GM18868 (cell line): ENCODE data around the gene ALX3.

Experiments used
- ATAC-seq: cut with Tn5 transposase; IDR thresholded peaks from one replicate; pipeline ENCODE4 v1.9.1; 2021; ENCODE audit warnings: mild to moderate bottlenecking, moderate library complexity; ENCODE audit not compliant: unreplicated experiment

Gene ALX3

DNA sequence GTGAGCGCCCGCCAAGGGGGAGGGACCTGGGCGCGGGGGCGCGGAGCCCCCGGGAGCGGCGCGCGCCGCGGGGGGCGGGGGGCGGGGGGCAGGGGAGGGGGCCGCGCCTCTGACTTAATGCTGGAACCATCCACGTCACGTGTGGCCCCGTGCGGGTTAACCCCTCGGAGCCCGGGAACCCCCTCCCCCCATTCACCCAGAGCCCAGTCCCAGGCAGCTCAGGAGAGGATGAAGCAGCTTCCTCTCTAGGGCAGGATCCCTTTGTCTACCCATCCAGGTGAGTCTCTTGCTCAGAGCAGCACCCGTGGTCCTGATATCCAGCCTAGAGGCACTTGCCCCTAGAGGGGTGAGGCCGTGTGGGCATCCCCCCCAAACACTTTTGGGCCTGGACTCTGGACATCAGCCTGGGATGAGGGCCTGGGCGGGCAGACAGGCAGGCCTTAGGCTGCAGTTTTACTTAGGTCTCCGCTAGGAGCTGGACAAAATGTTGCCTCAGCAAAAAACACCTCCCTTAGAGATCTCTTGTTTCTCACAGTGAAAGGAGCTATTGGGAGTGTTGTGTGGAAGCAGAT is at the start of gene ALX3:
Gene ALX3 (minus strand): TSS at position 2 of the 572 bp plus-strand sequence. CDS start 60 bp downstream, outside the sequence.
- ATAC-seq, result no peak

DNA sequence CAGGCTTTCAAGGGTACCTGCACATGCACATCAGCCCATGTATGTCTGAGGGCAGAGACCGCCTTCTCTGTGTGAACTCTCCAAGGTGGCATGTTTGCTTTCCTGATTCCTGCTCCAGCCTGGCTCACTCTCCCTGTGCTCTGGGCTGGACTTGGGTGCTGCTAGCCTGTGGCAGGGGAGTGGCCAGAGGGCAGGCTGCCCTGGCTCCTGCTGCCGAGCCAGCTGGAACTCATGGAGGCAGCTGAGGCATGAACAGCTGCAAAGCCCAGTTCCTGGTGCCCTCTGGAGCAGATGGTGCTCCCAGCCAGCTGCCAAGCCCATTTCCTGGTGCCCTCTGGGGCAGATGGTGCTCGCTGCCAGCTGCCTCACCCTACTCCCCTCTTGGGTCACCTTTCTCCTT is 49.4 kb upstream of the ALX3 start:
- no peak for ATAC-seq

DNA sequence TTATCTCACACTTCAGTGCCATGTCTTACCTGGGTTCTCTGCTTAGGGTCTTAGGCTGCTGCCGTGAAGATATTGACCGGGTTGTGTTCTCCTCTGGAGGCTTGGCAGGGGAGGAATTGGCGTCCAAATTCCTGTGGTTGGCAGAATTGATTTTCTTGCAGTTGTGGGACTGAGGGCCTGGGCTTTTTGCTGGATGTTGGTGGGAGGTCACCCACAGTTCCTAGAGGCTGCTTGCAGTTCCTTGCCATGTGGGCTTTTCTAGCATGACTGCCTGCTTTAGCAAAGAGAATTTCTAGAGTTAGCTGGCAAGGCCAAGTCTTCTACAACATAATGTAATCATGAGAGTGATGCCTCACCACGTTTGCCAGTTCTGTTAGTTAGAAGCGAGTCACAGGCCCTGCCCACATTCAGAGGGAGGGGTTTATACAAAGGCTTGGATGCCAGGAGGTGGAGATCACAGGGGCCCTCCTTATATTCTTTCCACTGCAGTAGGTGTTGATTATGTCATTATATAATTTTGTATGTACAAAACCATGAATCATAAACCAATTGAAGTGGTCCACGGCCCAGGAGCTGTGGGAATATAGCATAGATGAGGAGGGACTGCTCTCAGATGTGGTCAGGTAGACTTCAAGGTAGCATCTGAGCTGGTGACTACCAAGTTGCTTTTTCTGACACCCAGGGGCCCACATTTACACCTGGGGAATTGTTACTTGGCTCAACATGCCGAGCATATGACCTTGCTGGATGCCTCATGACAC is 48.3 kb upstream of the ALX3 start:
- ATAC-seq, result no peak

DNA sequence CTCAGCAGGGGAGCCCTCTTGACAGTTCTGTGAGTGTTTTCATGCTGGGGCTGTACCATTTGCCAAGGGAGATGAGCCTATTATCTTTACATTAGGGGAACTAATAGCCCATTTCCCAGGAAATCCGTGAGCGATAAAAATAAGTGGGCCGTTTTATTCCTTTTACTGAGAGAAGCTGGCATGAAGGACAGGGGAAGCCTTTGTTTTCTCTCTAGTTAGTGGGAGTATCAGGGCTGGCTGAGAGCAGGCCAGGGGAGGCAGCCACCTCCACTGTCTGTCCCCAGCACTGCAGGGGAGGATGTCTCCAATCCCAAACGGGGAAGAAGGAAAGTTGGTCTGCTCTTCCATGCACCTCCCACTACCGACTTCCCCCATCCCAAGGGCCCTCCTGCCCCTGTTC is 44.3 kb upstream of the ALX3 start:
- no peak for ATAC-seq

DNA sequence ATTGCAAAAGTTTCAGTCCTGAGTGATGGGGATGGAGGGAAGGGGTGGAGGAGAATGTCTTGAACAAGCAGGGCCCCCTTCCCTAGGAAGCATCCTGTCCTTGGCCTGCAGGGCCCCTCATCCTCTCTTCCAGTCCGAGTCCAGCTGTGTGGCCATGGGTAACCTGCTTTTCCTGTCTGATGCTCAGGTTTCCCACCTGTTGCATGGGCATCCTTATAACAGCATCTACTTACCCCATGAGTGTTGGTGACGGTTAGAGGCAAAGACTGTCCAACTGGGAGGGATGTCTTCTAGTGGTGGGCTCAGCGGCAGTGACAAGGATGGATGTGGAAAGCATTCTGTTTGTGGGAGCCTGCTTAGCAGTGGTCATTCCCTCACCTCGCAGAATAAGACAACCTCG is 43.7 kb upstream of the ALX3 start:
- no peak for ATAC-seq

DNA sequence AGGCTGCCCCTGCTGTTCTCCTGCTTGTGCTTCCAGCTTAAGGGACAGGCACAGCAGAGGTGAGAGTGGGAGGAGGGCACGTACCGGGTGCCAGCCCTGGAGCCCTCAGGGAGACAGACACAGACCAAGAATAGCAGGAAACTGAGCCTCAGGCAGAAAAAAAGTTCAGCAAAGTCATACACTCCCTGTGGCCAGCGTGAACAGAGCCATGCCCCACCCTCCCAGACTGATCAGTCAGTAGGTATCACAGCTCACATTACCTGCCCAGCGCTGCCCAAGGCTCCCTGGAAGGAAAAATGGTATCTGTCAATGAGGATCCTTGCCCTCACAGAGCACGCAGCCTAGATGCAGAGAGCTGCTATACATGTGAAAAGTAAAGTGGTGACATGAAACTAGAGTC is 43.1 kb upstream of the ALX3 start:
- ATAC-seq, result no peak

DNA sequence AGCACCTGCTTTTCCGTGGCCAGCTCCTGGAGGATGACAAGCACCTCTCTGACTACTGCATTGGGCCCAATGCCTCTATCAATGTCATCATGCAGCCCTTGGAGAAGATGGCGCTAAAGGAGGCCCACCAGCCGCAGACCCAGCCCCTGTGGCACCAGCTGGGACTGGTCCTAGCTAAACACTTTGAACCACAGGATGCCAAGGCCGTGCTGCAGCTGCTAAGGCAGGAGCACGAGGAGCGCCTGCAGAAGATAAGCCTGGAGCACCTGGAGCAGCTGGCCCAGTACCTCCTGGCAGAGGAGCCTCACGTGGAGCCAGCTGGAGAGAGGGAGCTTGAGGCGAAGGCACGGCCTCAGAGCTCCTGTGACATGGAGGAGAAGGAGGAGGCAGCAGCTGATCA is 42.2 kb upstream of the ALX3 start:
- ATAC-seq, result no peak

DNA sequence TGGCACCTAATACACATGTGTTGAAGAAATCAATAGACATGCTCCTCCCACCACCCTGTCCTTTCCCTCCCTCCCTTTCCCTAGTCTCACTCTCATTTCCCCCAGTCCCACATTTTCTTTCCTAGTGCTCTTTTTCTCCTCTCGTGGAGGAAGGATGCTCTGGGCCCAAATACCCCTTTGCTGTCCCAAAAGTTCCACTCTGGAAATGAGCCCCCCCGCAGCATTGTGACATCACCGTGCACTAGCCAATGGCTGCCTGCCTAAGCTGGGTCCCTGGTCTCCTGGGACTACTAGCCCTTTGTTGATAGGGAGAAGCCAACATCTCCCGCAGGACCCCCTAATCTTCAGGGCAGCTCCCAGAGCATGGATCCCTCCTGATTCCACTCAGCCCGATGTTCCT is 41.7 kb upstream of the ALX3 start, which contains the start of gene UBL4B:
Gene UBL4B (plus strand): TSS at position 301 of the 400 bp plus-strand sequence. CDS start 92 bp downstream, at position 393.
- ATAC-seq, result no peak

DNA sequence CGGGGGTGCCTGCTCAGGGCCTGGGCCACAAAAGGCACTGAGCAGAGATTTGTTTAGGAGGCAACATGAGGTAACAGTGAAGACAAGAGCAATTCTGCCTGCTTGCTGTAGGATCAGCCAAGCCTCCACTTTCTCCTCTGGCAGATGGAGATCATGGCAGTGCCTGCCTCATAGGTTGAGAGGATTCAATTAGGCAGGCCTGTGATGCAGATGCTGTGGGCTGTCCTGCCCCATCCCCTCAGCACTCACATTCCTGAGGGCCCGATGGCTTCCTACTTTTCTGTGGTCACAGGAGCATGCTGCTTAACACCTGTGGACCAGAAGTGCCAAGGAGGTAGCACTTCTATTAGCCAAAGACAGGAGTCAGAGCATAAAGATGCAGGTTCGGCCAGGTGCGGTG is 40.6 kb upstream of the ALX3 start:
- ATAC-seq, result no peak

DNA sequence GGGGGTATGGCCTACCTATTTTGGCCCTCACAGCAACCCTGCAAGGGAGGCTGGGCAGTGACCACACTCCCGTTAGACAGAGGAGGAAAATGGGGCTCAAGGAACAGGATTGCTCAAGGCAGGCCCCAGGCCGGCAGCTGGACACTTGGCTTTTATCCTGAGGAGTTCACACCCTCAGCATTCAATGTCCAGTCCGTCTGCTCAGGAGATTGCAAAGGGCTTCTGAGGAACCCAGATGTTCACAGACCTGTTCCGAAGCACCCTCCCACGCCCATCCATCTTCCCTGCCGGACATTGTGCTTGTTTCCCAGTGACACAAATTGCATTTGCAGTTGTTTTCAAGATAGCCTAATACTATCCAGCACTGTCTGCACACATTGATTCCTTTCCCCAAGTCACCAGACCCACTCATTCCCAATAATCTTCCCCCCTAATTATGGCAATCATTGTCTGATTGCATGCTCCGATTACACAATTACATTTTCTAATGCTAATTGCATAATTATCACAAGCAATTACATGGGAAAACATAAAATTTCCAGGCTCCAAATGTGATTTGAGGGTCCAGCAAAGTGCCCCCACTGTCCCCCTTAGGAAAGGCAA is 37.5 kb upstream of the ALX3 start:
- no peak for ATAC-seq

DNA sequence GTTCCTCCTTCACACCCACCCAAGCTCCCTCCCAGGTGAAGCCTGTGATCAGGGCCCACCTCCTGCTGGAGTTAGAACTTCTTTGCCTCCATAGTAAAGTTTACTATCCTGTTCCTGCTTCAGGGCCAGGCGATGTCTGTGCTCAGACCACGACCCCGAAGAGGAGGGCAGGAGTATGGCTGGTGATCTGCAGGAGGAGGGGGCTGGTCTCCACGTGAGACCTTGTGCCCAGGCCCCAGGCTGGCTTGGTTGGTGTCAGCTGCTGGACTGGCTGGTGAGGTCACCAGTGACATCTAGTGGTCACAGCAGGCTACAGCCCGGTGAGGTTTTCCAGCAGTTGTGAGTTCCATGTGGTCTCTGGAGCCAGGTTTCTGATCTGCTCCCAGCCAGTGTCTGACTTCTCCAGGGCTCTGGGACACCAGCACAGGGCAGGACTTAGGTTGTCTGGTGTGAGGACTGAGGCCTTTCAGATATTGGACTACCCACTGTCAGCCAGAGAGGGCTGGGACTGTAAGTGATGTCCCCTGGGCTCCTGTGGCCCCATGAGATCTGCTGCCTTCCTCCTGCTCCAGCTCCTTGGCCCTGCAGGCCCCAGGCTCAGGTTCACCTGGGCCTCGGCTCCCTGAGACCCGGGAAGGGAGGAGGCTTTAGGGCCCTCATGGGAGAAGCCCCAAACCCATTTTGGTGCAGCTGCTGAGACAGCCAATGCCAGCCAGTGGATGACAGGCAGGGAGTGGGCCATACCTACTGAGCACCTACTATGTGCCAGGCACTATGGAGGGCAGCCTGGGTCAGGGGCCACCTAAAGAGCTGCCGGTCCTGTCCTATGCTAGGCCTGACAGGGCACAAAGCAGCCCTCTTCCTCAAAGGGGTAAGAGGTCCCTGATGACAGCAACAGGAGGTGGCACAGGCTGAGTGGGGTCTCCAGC is 35.8 kb upstream of the ALX3 start:
- ATAC-seq, result peak; percentile 67

DNA sequence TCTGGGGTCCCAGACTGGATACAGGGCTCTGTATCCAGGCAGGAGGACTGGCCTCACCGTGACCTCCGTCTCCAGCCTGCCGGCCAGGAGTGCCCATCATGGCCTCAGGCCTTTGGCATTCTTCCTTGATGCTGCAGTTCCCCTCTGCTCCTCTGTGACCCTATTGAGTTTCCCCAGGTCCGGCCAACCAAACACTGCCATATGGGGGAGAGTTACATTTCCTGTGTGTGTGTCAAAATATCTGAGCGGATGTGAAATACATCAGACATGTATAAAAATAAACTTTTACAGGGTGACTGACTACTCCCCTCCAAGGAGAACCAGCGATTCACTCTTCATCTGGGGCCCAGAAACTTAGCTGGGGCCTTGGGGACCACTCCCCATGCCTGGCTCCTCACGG is 31.6 kb upstream of the ALX3 start:
- no peak for ATAC-seq

DNA sequence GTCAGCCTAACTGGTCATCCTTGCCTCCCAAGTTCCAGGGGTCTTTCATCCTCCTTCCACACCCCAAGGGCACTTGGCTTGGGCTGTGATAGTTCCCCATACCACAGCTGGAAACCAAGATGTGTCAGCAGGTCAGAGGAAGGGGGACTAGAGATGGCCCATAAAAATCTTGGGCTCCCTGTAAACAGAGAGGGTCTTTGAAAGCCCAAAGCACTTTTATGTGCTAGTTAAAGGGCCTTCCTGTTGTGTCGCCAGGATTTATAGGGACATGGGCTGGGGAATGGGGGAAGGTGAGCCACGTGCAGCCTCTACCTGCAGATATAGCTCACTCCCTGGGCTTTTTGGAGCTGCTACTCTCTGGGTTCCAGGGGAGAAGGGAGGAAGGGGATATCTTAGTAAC is 29.9 kb upstream of the ALX3 start:
- ATAC-seq, result no peak

DNA sequence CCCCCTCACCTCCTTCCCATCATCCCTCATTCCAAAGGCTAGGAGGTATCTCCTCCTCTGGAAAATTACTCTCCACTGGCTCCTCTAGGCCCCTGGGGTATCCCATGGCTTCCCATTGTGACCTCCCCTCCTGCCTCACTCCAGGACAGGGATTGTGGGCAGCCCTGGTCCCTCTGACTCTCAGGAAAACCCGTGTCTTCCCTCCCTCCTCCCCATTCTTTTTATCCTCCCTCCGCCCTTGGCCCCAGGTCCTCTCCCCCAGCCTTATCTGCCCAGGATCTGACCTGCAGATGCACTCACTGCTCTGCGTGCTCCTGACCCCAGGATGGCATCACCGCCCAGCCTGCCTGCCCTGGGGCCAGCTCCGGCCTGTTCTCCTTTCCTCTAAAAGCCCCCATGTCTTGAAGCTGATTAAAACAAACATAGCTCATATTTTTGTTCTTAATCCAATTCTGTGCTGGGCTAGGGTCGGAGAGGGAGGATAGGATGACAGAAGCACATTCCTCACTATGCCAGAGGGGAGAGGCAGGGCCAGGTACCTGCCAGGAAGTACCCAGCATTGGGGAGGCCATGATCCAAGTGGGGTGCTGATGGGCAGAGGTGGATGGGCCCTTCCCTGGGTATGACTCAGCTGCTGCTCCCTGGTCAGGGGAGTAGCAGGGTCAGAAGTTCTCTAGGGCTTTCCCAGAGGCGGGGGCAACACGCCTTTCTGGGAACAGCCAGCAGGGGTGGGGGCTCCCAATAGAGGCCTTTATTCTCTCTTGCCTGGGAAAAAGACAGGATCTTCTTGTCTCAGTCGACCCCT is 28.0 kb upstream of the ALX3 start:
- ATAC-seq, result no peak

DNA sequence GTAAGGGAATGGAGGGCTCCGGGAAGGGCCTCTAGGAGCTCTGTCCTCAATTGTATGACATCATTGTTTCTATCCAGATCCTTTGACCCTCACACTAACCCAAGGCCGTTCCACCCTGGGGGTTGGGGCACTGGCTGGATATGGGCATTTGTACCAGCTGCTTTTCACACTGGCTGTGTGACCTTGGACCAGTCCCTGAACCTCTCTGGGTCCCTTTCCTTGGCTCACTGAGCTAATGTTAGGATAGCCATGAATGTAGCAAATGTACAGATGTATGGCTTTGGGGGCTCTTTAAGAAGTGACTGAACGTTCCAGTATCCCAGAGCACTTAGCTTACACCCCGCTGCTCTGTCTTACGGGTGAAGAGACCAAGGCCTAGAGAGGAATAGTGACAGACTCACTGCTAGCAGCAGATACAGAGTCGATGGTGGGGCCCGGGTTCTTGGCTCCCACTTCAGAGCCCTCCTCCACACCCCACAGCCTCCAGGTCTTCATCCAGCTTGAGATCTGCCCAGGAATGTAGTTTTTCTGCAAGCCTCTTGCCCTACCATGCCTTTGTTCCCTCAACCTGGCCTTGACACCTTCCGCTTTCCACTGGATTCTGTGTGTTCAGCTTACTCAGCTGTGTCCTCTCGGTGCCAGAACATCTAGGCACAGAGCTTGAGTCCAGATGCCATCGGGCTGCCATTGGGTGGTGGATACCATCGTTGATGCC is 27.2 kb upstream of the ALX3 start:
- no peak for ATAC-seq

DNA sequence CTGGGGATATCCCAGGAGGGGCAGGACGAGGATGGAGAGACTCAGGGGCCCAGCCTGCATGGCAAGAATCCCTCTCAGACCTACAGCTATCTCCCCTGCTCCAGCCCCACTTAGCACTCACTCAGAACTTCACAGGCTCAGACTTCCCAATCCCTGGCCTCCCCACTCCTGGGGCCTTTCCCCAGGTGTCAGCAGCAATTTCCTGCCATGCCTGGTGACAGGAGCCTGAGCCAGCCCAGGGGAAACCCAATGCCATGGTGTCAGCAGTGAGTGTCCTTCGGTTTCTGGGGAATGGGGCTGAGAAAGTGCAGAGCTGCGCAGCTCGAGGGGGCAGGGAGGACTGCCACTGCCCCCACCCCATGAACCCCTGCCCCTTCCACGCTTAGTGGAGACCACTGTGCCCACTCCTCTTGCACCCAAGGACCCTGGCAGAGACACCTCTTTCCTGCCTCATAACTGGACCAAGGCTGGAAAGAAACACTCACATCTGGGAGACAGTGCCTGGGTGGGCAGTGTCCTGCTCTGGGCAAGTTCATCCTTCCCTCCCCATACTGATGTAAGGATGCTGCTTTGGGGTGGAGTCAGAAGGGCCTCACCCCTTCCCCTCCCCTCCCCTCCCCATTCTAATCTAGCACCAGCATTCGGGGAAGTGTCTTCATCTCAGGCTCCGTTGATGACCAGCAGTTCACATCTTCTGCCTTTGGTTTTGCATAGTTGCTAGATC is 24.6 kb upstream of the ALX3 start:
- ATAC-seq, result no peak

DNA sequence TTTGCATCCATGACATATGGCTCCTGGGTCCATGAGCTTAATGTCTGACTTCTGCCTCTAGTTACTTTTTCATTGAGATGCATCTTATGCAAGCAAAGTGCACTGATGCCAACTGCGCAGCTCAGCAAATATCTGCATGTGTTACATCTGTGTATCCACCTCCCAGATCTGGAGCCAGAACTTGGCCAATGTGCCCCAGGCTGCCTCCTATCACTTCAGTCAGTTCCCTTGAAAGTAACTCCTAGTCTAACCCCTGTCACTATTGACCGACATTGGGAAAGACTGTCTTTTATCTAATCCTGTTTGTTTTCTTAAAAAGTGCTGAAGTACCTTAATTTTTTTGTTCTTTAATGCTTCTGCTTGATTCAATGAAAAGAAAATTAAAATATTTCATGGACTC is 22.5 kb upstream of the ALX3 start:
- no peak for ATAC-seq

DNA sequence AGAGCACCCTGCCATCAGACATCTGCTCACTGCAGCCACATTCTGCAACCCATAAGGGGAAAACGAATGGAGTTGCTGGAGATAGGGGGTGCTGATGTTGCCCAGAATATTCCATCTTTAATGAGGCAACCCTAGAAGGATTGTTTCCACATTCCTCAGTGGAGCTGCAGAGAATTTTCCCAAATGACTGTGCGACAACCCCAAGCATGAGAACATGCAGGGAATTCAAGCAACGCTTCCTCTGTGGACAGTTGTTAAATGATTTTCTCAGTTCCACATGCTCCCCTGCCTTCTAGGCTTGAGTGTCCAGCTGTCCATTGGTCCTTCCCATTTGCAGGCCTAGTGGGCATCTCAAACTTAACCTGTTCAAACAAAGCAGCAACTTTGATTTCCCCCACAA is 21.3 kb upstream of the ALX3 start:
- no peak for ATAC-seq

DNA sequence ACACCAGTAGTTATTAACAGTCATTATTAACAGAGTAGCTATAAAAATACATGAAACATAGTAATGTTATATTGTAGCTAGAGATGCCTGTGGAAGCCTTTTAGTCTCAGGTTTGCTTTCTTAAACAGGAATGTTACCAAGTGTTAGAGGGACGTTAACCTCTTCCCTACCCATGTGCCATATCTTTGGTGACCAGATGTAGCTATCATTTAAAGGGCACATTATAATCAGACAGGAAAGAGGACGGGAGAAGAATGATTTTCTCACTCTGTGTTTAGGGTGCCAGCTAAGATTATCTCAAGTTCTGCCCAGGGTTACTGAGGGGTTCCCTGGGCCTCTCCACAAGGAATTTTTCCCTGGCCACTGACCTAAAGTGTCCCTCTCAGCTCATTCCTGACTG is 20.9 kb upstream of the ALX3 start:
- ATAC-seq, result no peak
